ENCODE data around the gene OR51S1.
"Not testable (repeated sequence)": the region's sequence is repeated elsewhere in the genome, so short reads cannot be mapped to it uniquely, and the experiment has no call there.

The OR51S1 gene

DNA sequence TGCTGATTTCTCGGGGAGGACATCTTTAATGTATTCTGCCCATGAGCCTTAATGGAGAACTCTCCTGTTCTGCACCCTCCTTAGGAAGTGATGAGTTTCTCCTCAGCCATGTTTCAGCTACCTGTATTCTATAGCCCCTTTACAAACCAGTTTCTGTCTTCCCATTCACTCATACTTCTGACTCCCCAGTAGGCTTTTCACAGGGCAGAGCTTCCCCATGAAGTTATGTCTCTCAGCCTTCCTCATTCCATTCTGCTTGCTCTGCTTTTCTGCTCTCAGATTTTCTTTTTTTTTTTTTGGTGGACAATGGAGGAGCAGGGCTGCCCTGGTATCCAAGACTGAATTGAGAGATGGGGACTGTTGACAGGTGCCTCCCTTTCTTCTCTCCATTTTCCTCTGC is 40.5 kb downstream of the OR51S1 start:
- no peak for DNase-seq (ENCODE audit: low read depth in 3 of 3)

DNA sequence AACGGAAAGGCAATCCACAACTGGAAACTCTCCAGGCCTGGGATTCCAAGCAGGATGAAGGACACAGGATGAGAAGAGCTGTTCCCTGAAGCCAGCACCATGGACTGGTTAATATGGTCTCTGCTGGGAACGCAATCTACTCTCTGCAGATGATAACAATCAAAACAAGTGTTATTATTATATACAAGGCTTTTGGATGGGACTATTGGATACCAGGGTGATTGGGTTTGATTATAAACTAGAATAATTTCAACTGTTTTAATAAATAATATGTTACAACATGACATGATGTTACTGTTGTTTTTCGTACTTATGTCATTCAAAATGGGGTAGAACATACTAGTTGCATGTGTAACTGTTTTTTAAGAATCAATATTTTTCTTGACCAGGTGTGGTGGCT is 44.7 kb downstream of the OR51S1 start, which contains the start of gene OR52R1:
Gene OR52R1 (minus strand): TSS at position 101 of the 400 bp plus-strand sequence. CDS start 0 bp downstream, at position 101.
- DNase-seq (ENCODE audit: low read depth in 3 of 3): no peak

DNA sequence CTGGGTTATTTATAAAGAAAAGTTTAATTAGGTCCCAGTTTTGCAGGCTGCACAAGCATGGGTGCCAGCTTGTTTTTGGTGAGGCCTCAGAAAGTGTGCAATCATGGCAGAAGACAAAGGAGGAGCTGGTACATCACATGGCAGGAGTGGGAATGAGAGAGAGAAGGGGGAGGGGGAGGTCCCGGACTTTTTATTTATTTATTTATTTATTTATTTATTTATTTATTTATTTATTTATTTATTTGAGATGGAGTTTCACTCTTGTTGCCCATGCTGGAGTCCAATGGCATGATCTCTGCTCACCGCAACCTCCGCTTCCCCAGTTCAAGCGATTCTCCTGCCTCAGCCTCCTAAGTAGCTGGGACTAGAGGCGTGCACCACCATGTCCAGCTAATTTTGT is 47.7 kb downstream of the OR51S1 start:
- not testable (repeated sequence) for DNase-seq (ENCODE audit: low read depth in 3 of 3)

DNA sequence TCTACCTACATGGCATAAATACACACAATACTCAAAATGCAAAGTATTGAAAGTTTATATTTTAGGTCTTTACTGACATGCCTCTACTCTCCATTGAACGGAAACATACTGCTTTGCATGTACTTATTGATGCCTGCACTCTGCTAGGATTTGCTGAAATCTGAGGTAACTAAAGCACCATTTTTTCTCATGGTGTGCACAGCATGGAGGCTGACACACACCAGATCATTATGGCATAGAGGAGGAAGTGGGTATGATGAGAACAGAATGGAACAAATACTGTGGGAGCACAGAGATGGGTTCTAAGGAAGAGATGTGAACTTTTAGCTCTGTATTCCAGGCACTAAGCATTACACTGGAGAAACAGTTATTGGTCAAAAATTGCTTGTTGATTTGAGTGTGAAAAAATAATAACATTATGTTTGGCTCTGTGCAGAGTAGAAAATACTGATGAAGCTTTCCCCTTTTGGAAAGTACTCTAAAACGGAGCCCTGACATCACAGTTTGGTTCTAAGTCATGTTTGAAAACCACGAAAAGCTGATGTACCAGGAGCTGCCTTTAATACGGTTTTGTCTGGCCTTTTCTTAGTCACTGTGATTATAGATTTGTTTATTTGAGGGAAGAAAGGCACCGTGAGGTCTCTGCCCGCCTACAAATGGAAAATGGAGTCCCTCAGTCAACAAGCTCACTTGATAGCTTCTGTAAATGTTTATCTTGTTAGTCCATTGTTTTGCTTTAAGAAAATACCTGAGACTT is 50.4 kb downstream of the OR51S1 start:
- DNase-seq (ENCODE audit: low read depth in 3 of 3): no peak

Measured in stimulated activated CD4-positive, alpha-beta T cell treated with anti-CD3 and anti-CD28 coated beads, TNF-alpha, amount 100 ng/mL, for 4 hours (primary cell).